PC-9 (cell line): ENCODE measurements around the gene MYO16. TPM values are rescaled to one million over a fixed set of nuclear protein-coding genes. Genes with fewer than 3 reads are reported as not detected.

Source experiments
- BruUV-seq: library from RNA; stranded (reverse); fragments of 400-500 nt; replicated peaks from 2 replicates; lab custom pipeline; 2021; lab: Mats Ljungman, UMichigan
- CTCF ChIA-PET: fragments of 300-600 bp; sonication (Branson Sonifier 250); formaldehyde crosslinking; loops from one replicate; lab custom pipeline; 2022; ENCODE audit warnings: antibody characterized with exemption; lab: Charles Lee
- POLR2A ChIA-PET: fragments of 300-600 bp; sonication (Branson Sonifier 250); formaldehyde crosslinking; loops from one replicate; lab custom pipeline; 2022; ENCODE audit warnings: antibody characterized with exemption; ENCODE audit not compliant: unreplicated experiment; lab: Charles Lee
- DNase-seq, 2 experiments: peaks; one replicate each; pipeline versions ENCODE4 v3.0.0 to v3.0.0-alpha.2; 2015 to 2022; ENCODE audit warnings: mixed read lengths in 1 of 2
- H2AFZ ChIP-seq: fragments of 200-600 bp; sonication (generic); 2 replicates; pipeline ENCODE4 v1.8.1; 2017; ENCODE audit warnings: antibody characterized with exemption
- H3F3A ChIP-seq: fragments of 200-600 bp; sonication (generic); 2 replicates; pipeline ENCODE4 v1.8.1; 2017; ENCODE audit warnings: antibody characterized with exemption, mild to moderate bottlenecking, low read depth; ENCODE audit not compliant: insufficient read depth
- H3K27ac ChIP-seq: fragments of 200-600 bp; sonication (generic); 2 replicates; pipeline ENCODE4 v1.6.1; 2016; ENCODE audit warnings: mixed run types
- H3K27me3 ChIP-seq: fragments of 200-600 bp; sonication (generic); 2 replicates; pipeline ENCODE4 v1.6.1; 2016; ENCODE audit warnings: low read depth, mixed run types; ENCODE audit not compliant: insufficient read depth
- H3K36me3 ChIP-seq: fragments of 200-600 bp; sonication (generic); 2 replicates; pipeline ENCODE4 v1.6.1; 2016; ENCODE audit warnings: low read depth, mixed run types
- H3K4me1 ChIP-seq: fragments of 200-600 bp; sonication (generic); replicated peaks from 2 replicates; pipeline ENCODE4 v1.6.1; 2016; ENCODE audit warnings: mixed run types; ENCODE audit not compliant: insufficient read depth
- H3K4me2 ChIP-seq: fragments of 200-600 bp; sonication (generic); 2 replicates; pipeline ENCODE4 v1.6.1; 2017; ENCODE audit warnings: mixed run types
- H3K4me3 ChIP-seq: fragments of 200-600 bp; sonication (generic); 2 replicates; pipeline ENCODE4 v1.6.1; 2016; ENCODE audit warnings: mixed run types
- H3K79me2 ChIP-seq: fragments of 200-600 bp; sonication (generic); 2 replicates; pipeline ENCODE4 v1.6.1; 2017; ENCODE audit warnings: low read depth, mixed run types
- H3K9me2 ChIP-seq: fragments of 200-600 bp; sonication (generic); 2 replicates; pipeline ENCODE4 v1.8.1; 2017; ENCODE audit warnings: mild to moderate bottlenecking; ENCODE audit not compliant: insufficient read depth
- H3K9me3 ChIP-seq: fragments of 200-600 bp; sonication (generic); 2 replicates; pipeline ENCODE4 v1.8.1; 2016; ENCODE audit warnings: low read depth; ENCODE audit not compliant: insufficient read depth
- H4K20me1 ChIP-seq: fragments of 200-600 bp; sonication (generic); 2 replicates; pipeline ENCODE4 v1.8.1; 2017; ENCODE audit not compliant: insufficient read depth
- CTCF ChIP-seq: fragments of 200-600 bp; sonication (generic); conservative IDR thresholded peaks from 2 replicates; pipeline ENCODE4 v1.6.1; 2017; ENCODE audit warnings: mixed run types, antibody characterized with exemption, mild to moderate bottlenecking, moderate library complexity
- EZH2 ChIP-seq: fragments of 200-600 bp; sonication (generic); IDR thresholded peaks from 2 replicates; pipeline ENCODE4 v1.8.0; 2017; ENCODE audit warnings: antibody characterized with exemption, low read depth
- intact Hi-C: fragments of 100-400 bp; cut with micrococcal nuclease; formaldehyde crosslinking; loops from one replicate; pipeline ENCODE4 v1.10.0; 2022; ENCODE audit not compliant: unreplicated experiment
- total RNA-seq: library from RNA; stranded (reverse); gene quantifications from 2 replicates; pipeline ENCODE4 v1.2.3, GENCODE V29; 2021

Gene MYO16
- total RNA-seq, 1 experiment from 2014 or later: 0.59 TPM

GRCh38 chr13:108606424-108606823 lies 23.0 kb upstream of the MYO16 start:
- no peak overlapping the region for H3K4me3 ChIP-seq
- DNase-seq: no peak
- intact Hi-C loops: loop anchor here (5.0 kb wide), 1 partner anchor 286 kb away; no protein-coding TSS in a partner anchor
- no peak overlapping the region for H3K4me2 ChIP-seq
- no peaks in the 10 kb centered on the region for H3F3A ChIP-seq
- no peak overlapping the region for H2AFZ ChIP-seq
- H3K27me3 ChIP-seq: no peaks in the 10 kb centered on the region
- H3K27ac ChIP-seq: no peak overlapping the region
- TF ChIP-seq EZH2 (no peak), CTCF (no peak)
- POLR2A ChIA-PET: no interaction called here
- BruUV-seq: no TSS peak
- H3K9me3 ChIP-seq: peaks cover 16% of the 10 kb centered on the region
- H3K36me3 ChIP-seq: no peaks in the 10 kb centered on the region
- no peaks in the 10 kb centered on the region for H3K79me2 ChIP-seq
- H3K9me2 ChIP-seq: no peaks in the 10 kb centered on the region
- H3K4me1 ChIP-seq: no peaks in the 10 kb centered on the region
- H4K20me1 ChIP-seq: no peaks in the 10 kb centered on the region
- CTCF ChIA-PET: no interaction called here

- Histone ChIP-seq H3K79me2 (no peaks in the 10 kb centered on the region), H3K9me3 (peaks cover 12% of the 10 kb centered on the region), H3K36me3 (no peaks in the 10 kb centered on the region), H3K27ac (no peak overlapping the region), H3K4me1 (no peaks in the 10 kb centered on the region), H4K20me1 (no peaks in the 10 kb centered on the region), H3K9me2 (no peaks in the 10 kb centered on the region), H2AFZ (no peak overlapping the region), H3K27me3 (no peaks in the 10 kb centered on the region), H3K4me2 (no peak overlapping the region), H3F3A (no peaks in the 10 kb centered on the region), H3K4me3 (no peak overlapping the region)
- POLR2A ChIA-PET: interaction anchor here (0.6 kb wide), 1 partner anchor 378 kb away, joined by 8 read pairs; no protein-coding TSS in a partner anchor
- TF ChIP-seq CTCF: peak; percentile 72
- TF ChIP-seq EZH2: no peak
- CTCF ChIA-PET: interaction anchor here (0.6 to 1.0 kb wide), 2 partner anchors 286 to 389 kb away, joined by 5 to 7 read pairs; no protein-coding TSS in a partner anchor
- intact Hi-C loops: loop anchor here (5.0 kb wide), 1 partner anchor 283 kb away; no protein-coding TSS in a partner anchor
- BruUV-seq: no TSS peak
- DNase-seq: no peak
Observed at GRCh38 chr13:108609353-108609752, 20.1 kb upstream of the MYO16 start.

GRCh38 chr13:108610507-108610906 lies 18.9 kb upstream of the MYO16 start:
- Histone ChIP-seq H3F3A (no peaks in the 10 kb centered on the region), H2AFZ (no peak overlapping the region), H4K20me1 (no peaks in the 10 kb centered on the region), H3K4me1 (no peaks in the 10 kb centered on the region), H3K4me3 (no peak overlapping the region), H3K27ac (no peak overlapping the region), H3K9me3 (peaks cover 12% of the 10 kb centered on the region), H3K9me2 (no peaks in the 10 kb centered on the region), H3K27me3 (peaks cover 4% of the 10 kb centered on the region; the same call in 1 of the 2 replicates), H3K36me3 (no peaks in the 10 kb centered on the region), H3K79me2 (no peaks in the 10 kb centered on the region), H3K4me2 (no peak overlapping the region)
- no peak for TF ChIP-seq CTCF
- no peak for TF ChIP-seq EZH2
- intact Hi-C loops: no loop called here
- no TSS peak for BruUV-seq
- CTCF ChIA-PET: no interaction called here
- DNase-seq: no peak
- POLR2A ChIA-PET: no interaction called here
